ENCODE data around the gene GPR141.
"Not testable (repeated sequence)": the region's sequence is repeated elsewhere in the genome, so short reads cannot be mapped to it uniquely, and the experiment has no call there.

The GPR141 gene

GRCh38 chr7:37690206-37690605 is 6.6 kb downstream of the GPR141 start:
- DNase-seq: no peak

GRCh38 chr7:37694208-37695094 is 10.9 kb downstream of the GPR141 start:
- no peak for DNase-seq

GRCh38 chr7:37698276-37698675 is 14.7 kb downstream of the GPR141 start:
- no peak for DNase-seq

GRCh38 chr7:37698782-37699181 is 15.2 kb downstream of the GPR141 start:
- no peak for DNase-seq

GRCh38 chr7:37701769-37702168 is 18.2 kb downstream of the GPR141 start:
- DNase-seq: no peak

- no peak for DNase-seq
Measured at GRCh38 chr7:37703361-37703760, 19.8 kb downstream of the GPR141 start.

GRCh38 chr7:37704328-37704833 is 20.8 kb downstream of the GPR141 start:
- not testable (repeated sequence) for DNase-seq

- DNase-seq: no peak
Measured at GRCh38 chr7:37705976-37706375, 22.4 kb downstream of the GPR141 start.

- DNase-seq: no peak
Measured at GRCh38 chr7:37706804-37707203, 23.2 kb downstream of the GPR141 start.

- DNase-seq: no peak
Measured at GRCh38 chr7:37707754-37708485, 24.4 kb downstream of the GPR141 start.

- DNase-seq: no peak
Measured at GRCh38 chr7:37709631-37710509, 26.3 kb downstream of the GPR141 start.

GRCh38 chr7:37713613-37714012 is 30.0 kb downstream of the GPR141 start:
- DNase-seq: no peak

GRCh38 chr7:37714606-37715005 is 31.0 kb downstream of the GPR141 start:
- DNase-seq: no peak

- no peak for DNase-seq
Measured at GRCh38 chr7:37718585-37718984, 35.0 kb downstream of the GPR141 start.

- no peak for DNase-seq
Measured at GRCh38 chr7:37719077-37719476, 35.5 kb downstream of the GPR141 start.

GRCh38 chr7:37724732-37725131 is 41.2 kb downstream of the GPR141 start:
- DNase-seq: no peak

- DNase-seq: no peak
Measured at GRCh38 chr7:37726016-37726415, 42.5 kb downstream of the GPR141 start.

- no peak for DNase-seq
Measured at GRCh38 chr7:37728747-37729146, 45.2 kb downstream of the GPR141 start.

GRCh38 chr7:37729181-37729580 is 45.6 kb downstream of the GPR141 start:
- DNase-seq: no peak

GRCh38 chr7:37730501-37730900 is 46.9 kb downstream of the GPR141 start:
- no peak for DNase-seq

- DNase-seq: no peak
Measured at GRCh38 chr7:37732253-37732652, 48.7 kb downstream of the GPR141 start.

- no peak for DNase-seq
Measured at GRCh38 chr7:37732888-37733287, 49.3 kb downstream of the GPR141 start.

GRCh38 chr7:37735196-37735595 is 51.6 kb downstream of the GPR141 start:
- DNase-seq: no peak
